Measurements from ENCODE around the gene RAB29.

RAB29 gene

GRCh38 chr1:205750138-205751035, 24.9 kb downstream of the RAB29 start, which contains the start of gene NUCKS1:
Gene NUCKS1, minus strand, starts transcription at chr1:205750182. Its CDS starts 209 bp downstream, at chr1:205749973.
- peak; percentile 40; the same call in 1 of the 2 replicates for TF ChIP-seq POLR2AphosphoS5 (IDR thresholded peaks at IDR 0.05; ENCODE audit: low read depth, low read length)
- TF ChIP-seq FOXP2 (optimal IDR thresholded peaks at IDR 0.05; ENCODE audit: borderline replicate concordance, extremely low read depth, extremely low read length, insufficient read depth): no peak
- TF ChIP-seq SIN3A (IDR thresholded peaks at IDR 0.05; ENCODE audit: borderline replicate concordance, insufficient read depth, low read length): no peak
- TF ChIP-seq TAF1 (IDR thresholded peaks at IDR 0.05; ENCODE audit: borderline replicate concordance, insufficient read depth, low read length): peak; percentile 81; the same call in 1 of the 2 replicates

GRCh38 chr1:205749234-205750137, 25.8 kb downstream of the RAB29 start:
- peak in 1 of 2 experiments; percentile 16; a peak in 1 of 4 replicates for TF ChIP-seq REST (IDR thresholded peaks at IDR 0.05; ENCODE audit: insufficient read depth in 1 of 2, low read depth in 2 of 2, low read length in 2 of 2)
- no peak for TF ChIP-seq SIN3A (IDR thresholded peaks at IDR 0.05; ENCODE audit: borderline replicate concordance, insufficient read depth, low read length)
- peak; percentile 80 for TF ChIP-seq FOXP2 (optimal IDR thresholded peaks at IDR 0.05; ENCODE audit: borderline replicate concordance, extremely low read depth, extremely low read length, insufficient read depth)
- TF ChIP-seq POLR2AphosphoS5 (IDR thresholded peaks at IDR 0.05; ENCODE audit: low read depth, low read length): peak; percentile 23; the same call in 1 of the 2 replicates

DNA sequence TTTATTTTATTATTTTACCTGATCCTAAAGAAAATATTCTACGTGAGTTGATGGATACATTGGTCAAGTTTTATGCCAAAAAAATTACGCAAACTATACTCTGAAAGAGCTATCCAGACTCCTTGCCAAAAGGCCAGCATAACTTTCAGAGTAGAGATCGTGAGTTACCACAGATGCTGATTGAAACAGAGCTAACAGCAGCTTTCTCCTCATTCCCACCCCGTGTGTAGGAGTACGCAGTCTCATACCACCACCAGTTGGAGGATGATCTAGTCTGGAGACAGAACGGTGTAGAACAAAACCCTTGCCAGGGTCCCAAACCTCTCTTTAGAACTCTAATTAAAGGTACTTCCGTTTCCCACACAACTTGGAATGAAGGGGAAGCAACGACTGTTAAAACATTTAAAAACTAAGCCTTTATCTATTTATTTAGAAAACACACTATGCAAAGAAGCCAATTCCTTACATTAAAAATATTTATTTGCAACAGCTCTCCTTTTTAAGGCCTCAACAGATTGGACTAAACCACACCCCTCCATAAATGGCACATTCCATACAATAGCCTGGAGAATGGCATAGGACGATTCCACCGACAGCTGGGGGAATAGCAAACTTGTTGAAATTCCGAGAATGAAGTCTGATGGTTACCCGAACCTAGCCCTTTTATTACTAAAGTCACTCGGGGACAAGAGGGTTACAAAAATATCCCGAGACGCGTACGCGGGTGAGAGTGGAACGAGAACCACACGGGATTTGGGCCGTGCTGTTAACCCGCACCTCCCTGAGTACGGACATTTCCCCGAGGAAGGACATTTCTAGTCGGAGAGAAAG, 26.7 kb downstream of the RAB29 start:
- TF ChIP-seq REST (IDR thresholded peaks at IDR 0.05; ENCODE audit: insufficient read depth in 1 of 2, low read depth in 2 of 2, low read length in 2 of 2): no peak

DNA sequence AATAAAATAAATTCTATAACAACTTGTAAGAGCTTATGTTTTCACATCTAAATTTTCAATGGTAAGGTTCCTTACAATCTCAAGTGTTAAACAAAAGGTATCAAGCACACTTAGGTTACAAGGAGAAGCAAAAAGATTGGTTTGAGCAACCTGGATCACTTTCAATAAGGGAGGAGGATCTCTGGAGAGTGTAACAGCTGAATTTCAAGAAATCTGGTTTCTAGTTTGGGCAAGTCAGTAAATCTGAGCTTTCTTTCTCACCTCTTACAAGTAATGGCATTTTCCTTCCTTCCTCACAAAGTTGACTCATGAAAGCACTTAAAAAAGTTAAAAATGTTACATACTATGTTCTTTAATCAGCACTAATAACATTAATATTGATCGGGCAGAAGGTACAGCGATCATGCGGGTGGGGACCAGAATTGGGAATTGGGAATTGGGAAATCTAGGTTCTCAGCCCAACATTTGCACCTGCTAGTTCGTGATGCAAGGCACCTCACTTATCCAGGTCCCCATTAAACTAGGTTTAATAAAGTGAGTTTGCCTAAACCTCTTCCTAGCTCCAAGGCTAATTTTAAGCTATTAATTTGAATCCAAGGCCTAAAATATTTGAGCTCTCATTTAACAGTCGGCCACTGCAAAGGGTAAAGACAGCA, 28.4 kb downstream of the RAB29 start:
- TF ChIP-seq FOXP2 (optimal IDR thresholded peaks at IDR 0.05; ENCODE audit: borderline replicate concordance, extremely low read depth, extremely low read length, insufficient read depth): no peak
- no peak for TF ChIP-seq POLR2AphosphoS5 (IDR thresholded peaks at IDR 0.05; ENCODE audit: low read depth, low read length)
- TF ChIP-seq REST (IDR thresholded peaks at IDR 0.05; ENCODE audit: insufficient read depth in 1 of 2, low read depth in 2 of 2, low read length in 2 of 2): no peak
- TF ChIP-seq TAF1 (IDR thresholded peaks at IDR 0.05; ENCODE audit: borderline replicate concordance, insufficient read depth, low read length): no peak
- TF ChIP-seq SIN3A (IDR thresholded peaks at IDR 0.05; ENCODE audit: borderline replicate concordance, insufficient read depth, low read length): no peak
